HepG2 (cell line): Measurements from ENCODE around the gene PFN4. TPM values are rescaled to one million over a fixed set of nuclear protein-coding genes. Genes with fewer than 3 reads are reported as not detected.
"Not testable (repeated sequence)": the region's sequence is repeated elsewhere in the genome, so short reads cannot be mapped to it uniquely, and the experiment has no call there.

Source experiments
- ATAC-seq: fragments of 200-7000 bp; cut with Tn5 transposase; 3 replicates; pipeline ENCODE4 v1.9.1; 2020; ENCODE audit warnings: mild to moderate bottlenecking, moderate library complexity
- BruUV-seq: library from RNA; stranded (reverse); fragments of 400-500 nt; replicated peaks from 2 replicates; lab custom pipeline; 2021; lab: Mats Ljungman, UMichigan
- CTCF ChIA-PET: fragments of 300-600 bp; formaldehyde crosslinking; extraction: SDS; loops from one replicate; lab custom pipeline; 2021; ENCODE audit warnings: low total read pairs, inconsistent platforms, low intra/inter-chr PET ratio; lab: Yijun Ruan, JAX
- POLR2A ChIA-PET: fragments of 350-600 bp; sonication (Branson Sonifier 250); formaldehyde crosslinking; loops from one replicate; lab custom pipeline; 2020; ENCODE audit warnings: antibody characterized with exemption, inconsistent platforms; lab: Yijun Ruan, JAX
- DNase-seq: peaks from one replicate; pipeline ENCODE4 v3.0.0-alpha.2; 2015; ENCODE audit warnings: low spot score
- FAIRE-seq: peaks from 3 replicates; lab custom pipeline; 2011; peaks lifted over from hg19 to GRCh38; lab: Jason Lieb, UNC
- H2AFZ ChIP-seq: one replicate; pipeline ENCODE4 v1.6.1; 2011; ENCODE audit warnings: low read length, inconsistent platforms
- H3K27ac ChIP-seq: fragments of 300-600 bp; 3 replicates; pipeline ENCODE4 v1.8.0; 2011; ENCODE audit warnings: mixed run types, mild to moderate bottlenecking, mixed read lengths, low read length, inconsistent platforms; ENCODE audit not compliant: insufficient read depth; ENCODE audit errors: extremely low read length
- H3K27me3 ChIP-seq, 2 experiments: fragments of 200-600 bp in 1 of 2; 2 replicates in 1 of 2; 3 replicates in 1 of 2; pipeline versions ENCODE4 v1.6.0 to v1.8.0; 2011; ENCODE audit warnings: low read length in 2 of 2, mild to moderate bottlenecking in 2 of 2, moderate library complexity in 2 of 2, inconsistent platforms in 1 of 2; ENCODE audit not compliant: insufficient read depth in 2 of 2, control insufficient read depth in 1 of 2
- H3K36me3 ChIP-seq, 2 experiments: fragments of 200-600 bp in 1 of 2; replicated peaks in 1 of 2; 2 replicates in 1 of 2; 3 replicates in 1 of 2; pipeline versions ENCODE4 v1.5.1 to v1.8.0; 2011; ENCODE audit warnings: low read length in 2 of 2, inconsistent platforms in 1 of 2; ENCODE audit not compliant: insufficient read depth in 2 of 2, control insufficient read depth in 1 of 2
- H3K4me1 ChIP-seq: 2 replicates; pipeline ENCODE4 v1.5.1; 2012; ENCODE audit warnings: low read length, inconsistent platforms; ENCODE audit not compliant: insufficient read depth
- H3K4me2 ChIP-seq: 2 replicates; pipeline ENCODE4 v1.6.0; 2011; ENCODE audit warnings: low read depth, low read length, inconsistent platforms
- H3K4me3 ChIP-seq, 3 experiments: fragments of 200-600 bp in 1 of 3; sonication (generic), shearing (Covaris generic) in 1 of 3; replicated peaks in 1 of 3; 2 replicates each; pipeline ENCODE4 v1.5.1; 2011 to 2016; ENCODE audit warnings: low read length in 3 of 3, inconsistent platforms in 2 of 3, low read depth in 2 of 3, mild to moderate bottlenecking in 2 of 3, control low read depth in 1 of 3, mixed read lengths in 1 of 3; ENCODE audit not compliant: insufficient read depth in 1 of 3
- H3K79me2 ChIP-seq: one replicate; pipeline ENCODE4 v1.6.1; 2011; ENCODE audit warnings: low read length, inconsistent platforms; ENCODE audit not compliant: insufficient read depth
- H3K9ac ChIP-seq: 2 replicates; pipeline ENCODE4 v1.6.0; 2011; ENCODE audit warnings: mild to moderate bottlenecking, low read depth, low read length, inconsistent platforms; ENCODE audit not compliant: insufficient read depth
- H3K9me3 ChIP-seq: 2 replicates; pipeline ENCODE4 v1.5.1; 2012; ENCODE audit warnings: mild to moderate bottlenecking, low read length
- H4K20me1 ChIP-seq: 2 replicates; pipeline ENCODE4 v1.6.0; 2011; ENCODE audit warnings: inconsistent platforms, mild to moderate bottlenecking, low read length, moderate library complexity; ENCODE audit not compliant: insufficient read depth
- ATF2 ChIP-seq: sonication (generic); formaldehyde crosslinking; IDR thresholded peaks from 2 replicates; pipeline ENCODE4 v1.4.0; 2020; ENCODE audit warnings: missing genetic modification reagents
- BCLAF1 ChIP-seq: fragments of 450-650 bp; IDR thresholded peaks from 2 replicates; pipeline ENCODE4 v1.6.1; 2017; ENCODE audit warnings: mild to moderate bottlenecking
- BRD4 ChIP-seq: sonication (generic); formaldehyde crosslinking; IDR thresholded peaks from 2 replicates; pipeline ENCODE4 v1.4.0; 2020; ENCODE audit warnings: missing genetic modification reagents
- MED8 ChIP-seq: sonication (generic); formaldehyde crosslinking; IDR thresholded peaks from 2 replicates; pipeline ENCODE4 v1.8.1; 2023; ENCODE audit warnings: mild to moderate bottlenecking, missing genetic modification reagents; ENCODE audit not compliant: insufficient replicate concordance
- PAX8 ChIP-seq: sonication (generic); formaldehyde crosslinking; IDR thresholded peaks from 2 replicates; pipeline ENCODE4 v1.8.0; 2022; ENCODE audit warnings: mild to moderate bottlenecking, missing genetic modification reagents, borderline replicate concordance
- TFE3 ChIP-seq: IDR thresholded peaks from 2 replicates; pipeline ENCODE4 v1.6.1; 2016
- ZNF12 ChIP-seq: sonication (generic); formaldehyde crosslinking; IDR thresholded peaks from 2 replicates; pipeline ENCODE4 v1.5.0; 2020; ENCODE audit warnings: missing genetic modification reagents
- ZNF251 ChIP-seq: sonication (generic); formaldehyde crosslinking; IDR thresholded peaks from 2 replicates; pipeline ENCODE4 v1.9.0; 2021; ENCODE audit warnings: mild to moderate bottlenecking, missing genetic modification reagents
- WGBS: methylation state at CpG from one replicate; pipeline ENCODE4 v1.1.6; 2017; ENCODE audit warnings: low lambda C conversion rate; 5-methylcytosine and 5-hydroxymethylcytosine counted together
- in situ Hi-C: cut with HindIII; loops from 2 replicates; pipeline ENCODE4 v1.10.0; 2017; ENCODE audit warnings: low pct_unique_long_range_greater_than_20kb; ENCODE audit not compliant: extremely low pct_ligation_motif_present
- intact Hi-C: fragments of 100-400 bp; cut with micrococcal nuclease; formaldehyde crosslinking; loops from one replicate; pipeline ENCODE4 v1.10.0; 2022; ENCODE audit not compliant: unreplicated experiment
- polyA plus RNA-seq, 8 experiments: library from polyadenylated mRNA; depleted of rRNA in 3 of 8; stranded (reverse) in 7 of 8; unstranded in 1 of 8; fragments of >200 nt; fragmentation: Illumina TruSeq in 4 of 8; extraction: Trizol in 4 of 8; gene quantifications; 2 replicates each; pipeline versions ENCODE4 v1.2.1 to v1.2.3, GENCODE V29; 2011 to 2016; ENCODE audit warnings: low read depth in 4 of 8, missing spikeins in 1 of 8, mixed read lengths in 1 of 8; ENCODE audit not compliant: insufficient read depth in 1 of 8
- total RNA-seq, 5 experiments: library from RNA; depleted of rRNA; stranded (reverse); fragments of >200 nt; fragmentation: Illumina TruSeq; extraction: Trizol; gene quantifications; 2 replicates each; pipeline ENCODE4 v1.2.3, GENCODE V29; 2016; ENCODE audit warnings: low read depth in 1 of 5

The PFN4 gene
- total and polyA plus RNA-seq, 2 of the 13 experiments (the other 11 are each of a cell fraction or from before 2014, with no cell fraction given), result 0.12 to 0.20 TPM

- no peaks in the 10 kb centered on the region for H3K27me3 ChIP-seq
- H3K79me2 ChIP-seq, result no peaks in the 10 kb centered on the region
- POLR2A ChIA-PET, result interaction anchor here (1.7 to 1.8 kb wide), 2 partner anchors 12 to 27 kb away, joined by 5 to 7 read pairs; partner anchors contain the start of gene PFN4
- ATAC-seq (peak; percentile 24), DNase-seq (no peak), FAIRE-seq (no peak)
- H4K20me1 ChIP-seq, result no peaks in the 10 kb centered on the region
- no peak overlapping the region for H2AFZ ChIP-seq
- WGBS, result 45% methylated on average over 7 of the region's 7 CpGs
- H3K9me3 ChIP-seq, result peaks cover 15% of the 10 kb centered on the region
- in situ Hi-C loops (no loop called here), intact Hi-C loops (no loop called here)
- BruUV-seq, result no TSS peak
- no peak overlapping the region for H3K9ac ChIP-seq
- no peak overlapping the region for H3K4me3 ChIP-seq
- H3K27ac ChIP-seq, result no peak overlapping the region
- H3K4me1 ChIP-seq, result peaks cover 26% of the 10 kb centered on the region
- H3K36me3 ChIP-seq, result no peaks in the 10 kb centered on the region
- TF ChIP-seq ZNF12 (CRISPR knock-in tag) (no peak), PAX8 (no peak), BCLAF1 (no peak), ZNF251 (CRISPR knock-in tag) (no peak), TFE3 (CRISPR knock-in tag) (no peak), MED8 (CRISPR knock-in tag) (no peak), BRD4 (CRISPR knock-in tag) (no peak), ATF2 (no peak)
- H3K4me2 ChIP-seq, result no peak overlapping the region
- CTCF ChIA-PET, result no interaction called here
These were observed 12.4 kb downstream of the PFN4 start for GRCh38 chr2:24110660-24111303.

GRCh38 chr2:24109431-24109830 is 13.7 kb downstream of the PFN4 start:
- DNase-seq, H4K20me1 ChIP-seq, H3K27me3 ChIP-seq, H3K27ac ChIP-seq, H2AFZ ChIP-seq, H3K4me3 ChIP-seq, ATAC-seq, H3K9ac ChIP-seq, in situ Hi-C loops, H3K9me3 ChIP-seq, H3K36me3 ChIP-seq, intact Hi-C loops, H3K79me2 ChIP-seq, BruUV-seq, FAIRE-seq, CTCF ChIA-PET, H3K4me2 ChIP-seq: not testable (repeated sequence)
- peaks cover 26% of the 10 kb centered on the region for H3K4me1 ChIP-seq
- POLR2A ChIA-PET, result interaction anchor here (0.6 to 2.1 kb wide), 5 partner anchors 15 to 182 kb away, joined by 3 to 6 read pairs (median 6); partner anchors contain the start of genes ATAD2B, FAM228B, SF3B6 and WDCP
- 65% methylated on average over 1 of the region's 1 CpG for WGBS
